ENCODE measurements around the gene MCTP1.

DNA sequence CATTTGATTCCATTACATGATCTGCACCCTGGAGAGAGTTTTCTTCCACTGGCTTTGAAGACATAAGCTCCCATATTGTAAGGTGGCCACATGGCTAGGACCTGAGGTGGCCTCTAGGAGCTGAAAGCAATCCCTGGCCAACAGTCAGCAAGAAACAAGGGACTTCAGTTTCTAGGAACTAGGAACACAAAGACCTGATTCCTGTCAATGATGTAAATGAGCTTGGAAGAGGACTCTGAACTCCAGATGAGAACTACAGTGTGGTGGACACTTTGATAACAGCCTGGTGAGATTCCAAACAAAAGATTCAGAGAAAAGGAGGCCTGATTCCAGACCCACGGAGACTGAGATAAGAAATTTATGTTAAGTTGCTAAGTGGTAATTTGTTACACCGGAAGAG lies 129.0 kb downstream of the MCTP1 start:
- TF ChIP-seq CREB1 (IDR thresholded peaks at IDR 0.05) (no peak), CREB1 (CRISPR knock-in tag; IDR thresholded peaks at IDR 0.05) (no peak)
- TF ChIP-seq, protein P1, sequence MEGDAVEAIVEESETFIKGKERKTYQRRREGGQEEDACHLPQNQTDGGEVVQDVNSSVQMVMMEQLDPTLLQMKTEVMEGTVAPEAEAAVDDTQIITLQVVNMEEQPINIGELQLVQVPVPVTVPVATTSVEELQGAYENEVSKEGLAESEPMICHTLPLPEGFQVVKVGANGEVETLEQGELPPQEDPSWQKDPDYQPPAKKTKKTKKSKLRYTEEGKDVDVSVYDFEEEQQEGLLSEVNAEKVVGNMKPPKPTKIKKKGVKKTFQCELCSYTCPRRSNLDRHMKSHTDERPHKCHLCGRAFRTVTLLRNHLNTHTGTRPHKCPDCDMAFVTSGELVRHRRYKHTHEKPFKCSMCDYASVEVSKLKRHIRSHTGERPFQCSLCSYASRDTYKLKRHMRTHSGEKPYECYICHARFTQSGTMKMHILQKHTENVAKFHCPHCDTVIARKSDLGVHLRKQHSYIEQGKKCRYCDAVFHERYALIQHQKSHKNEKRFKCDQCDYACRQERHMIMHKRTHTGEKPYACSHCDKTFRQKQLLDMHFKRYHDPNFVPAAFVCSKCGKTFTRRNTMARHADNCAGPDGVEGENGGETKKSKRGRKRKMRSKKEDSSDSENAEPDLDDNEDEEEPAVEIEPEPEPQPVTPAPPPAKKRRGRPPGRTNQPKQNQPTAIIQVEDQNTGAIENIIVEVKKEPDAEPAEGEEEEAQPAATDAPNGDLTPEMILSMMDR (CRISPR knock-in tag; IDR thresholded peaks at IDR 0.05), result no peak
- TF ChIP-seq, protein P2, sequence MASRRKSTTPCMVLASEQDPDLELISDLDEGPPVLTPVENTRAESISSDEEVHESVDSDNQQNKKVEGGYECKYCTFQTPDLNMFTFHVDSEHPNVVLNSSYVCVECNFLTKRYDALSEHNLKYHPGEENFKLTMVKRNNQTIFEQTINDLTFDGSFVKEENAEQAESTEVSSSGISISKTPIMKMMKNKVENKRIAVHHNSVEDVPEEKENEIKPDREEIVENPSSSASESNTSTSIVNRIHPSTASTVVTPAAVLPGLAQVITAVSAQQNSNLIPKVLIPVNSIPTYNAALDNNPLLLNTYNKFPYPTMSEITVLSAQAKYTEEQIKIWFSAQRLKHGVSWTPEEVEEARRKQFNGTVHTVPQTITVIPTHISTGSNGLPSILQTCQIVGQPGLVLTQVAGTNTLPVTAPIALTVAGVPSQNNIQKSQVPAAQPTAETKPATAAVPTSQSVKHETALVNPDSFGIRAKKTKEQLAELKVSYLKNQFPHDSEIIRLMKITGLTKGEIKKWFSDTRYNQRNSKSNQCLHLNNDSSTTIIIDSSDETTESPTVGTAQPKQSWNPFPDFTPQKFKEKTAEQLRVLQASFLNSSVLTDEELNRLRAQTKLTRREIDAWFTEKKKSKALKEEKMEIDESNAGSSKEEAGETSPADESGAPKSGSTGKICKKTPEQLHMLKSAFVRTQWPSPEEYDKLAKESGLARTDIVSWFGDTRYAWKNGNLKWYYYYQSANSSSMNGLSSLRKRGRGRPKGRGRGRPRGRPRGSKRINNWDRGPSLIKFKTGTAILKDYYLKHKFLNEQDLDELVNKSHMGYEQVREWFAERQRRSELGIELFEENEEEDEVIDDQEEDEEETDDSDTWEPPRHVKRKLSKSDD (CRISPR knock-in tag; IDR thresholded peaks at IDR 0.05; ENCODE audit: low read depth), result no peak
